Limb (tissue), 2 donors: ENCODE results near the gene ERP27.

Experiments
- DNase-seq, 2 donors: peaks; one replicate each; pipeline ENCODE4 v3.0.0-alpha.2; 2016; ENCODE audit errors: extremely low spot score in 2 of 2

Gene ERP27

DNA sequence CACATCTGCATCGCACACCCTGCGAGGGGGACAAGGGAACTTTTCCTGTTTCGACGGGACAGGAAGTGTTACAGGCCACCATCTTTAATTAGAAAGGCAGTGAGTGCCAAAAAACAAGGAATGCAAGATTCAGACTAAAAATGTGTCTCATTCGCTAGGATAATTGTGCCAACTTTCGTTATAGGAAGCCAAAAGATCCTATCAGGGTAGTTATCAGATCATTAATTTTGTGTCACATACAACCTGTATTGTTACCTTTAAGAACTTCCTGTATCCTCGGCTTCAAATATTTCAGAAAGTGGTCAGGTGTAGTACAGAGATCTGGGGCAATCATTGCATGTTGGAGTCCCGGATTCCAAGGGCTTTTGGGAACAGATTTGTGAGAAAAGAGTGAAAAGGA, 33.5 kb downstream of the ERP27 start:
- DNase-seq, result no peak

GRCh38 chr12:14903386-14904098, 34.8 kb downstream of the ERP27 start:
- no peak for DNase-seq

DNA sequence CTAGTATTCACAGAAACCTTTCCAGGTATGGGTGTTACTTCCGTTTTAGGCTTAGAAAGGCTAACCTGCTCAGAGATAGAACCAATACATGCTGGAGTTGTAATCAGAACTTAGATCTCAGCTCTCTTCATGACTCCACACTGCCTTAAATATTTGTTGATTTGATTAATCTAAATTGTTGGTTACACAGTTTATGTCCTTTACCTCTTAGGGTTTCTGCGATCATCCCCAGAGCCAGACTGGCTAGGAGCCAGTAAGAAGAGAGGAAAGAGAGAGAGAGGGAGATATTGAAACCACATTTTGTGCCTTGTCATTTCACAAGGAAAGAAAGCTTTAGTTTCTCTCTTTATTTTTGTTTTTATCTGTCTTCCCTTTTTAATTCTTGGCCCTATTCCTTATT, 35.9 kb downstream of the ERP27 start:
- no peak for DNase-seq

DNA sequence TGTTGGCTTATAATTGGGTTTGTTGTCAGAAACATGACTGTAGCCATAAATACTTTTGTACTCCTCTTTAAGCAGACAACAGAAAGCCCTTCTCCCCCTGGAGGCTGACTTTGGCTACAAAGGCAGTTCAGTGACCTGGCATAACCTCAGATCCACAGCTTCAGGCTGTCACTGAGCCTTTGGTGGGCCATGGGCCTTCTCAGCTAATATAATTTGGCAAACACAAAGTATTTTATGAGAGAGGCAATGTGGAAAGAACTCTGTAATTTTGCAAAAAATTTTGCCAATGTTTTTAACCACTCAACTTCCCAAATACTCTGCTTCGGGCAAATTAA, 37.1 kb downstream of the ERP27 start:
- no peak for DNase-seq

GRCh38 chr12:14900521-14901227, 37.7 kb downstream of the ERP27 start:
- DNase-seq, result no peak

GRCh38 chr12:14896521-14897169, 41.7 kb downstream of the ERP27 start:
- peak in 1 of 2 donors; percentile 63 for DNase-seq

DNA sequence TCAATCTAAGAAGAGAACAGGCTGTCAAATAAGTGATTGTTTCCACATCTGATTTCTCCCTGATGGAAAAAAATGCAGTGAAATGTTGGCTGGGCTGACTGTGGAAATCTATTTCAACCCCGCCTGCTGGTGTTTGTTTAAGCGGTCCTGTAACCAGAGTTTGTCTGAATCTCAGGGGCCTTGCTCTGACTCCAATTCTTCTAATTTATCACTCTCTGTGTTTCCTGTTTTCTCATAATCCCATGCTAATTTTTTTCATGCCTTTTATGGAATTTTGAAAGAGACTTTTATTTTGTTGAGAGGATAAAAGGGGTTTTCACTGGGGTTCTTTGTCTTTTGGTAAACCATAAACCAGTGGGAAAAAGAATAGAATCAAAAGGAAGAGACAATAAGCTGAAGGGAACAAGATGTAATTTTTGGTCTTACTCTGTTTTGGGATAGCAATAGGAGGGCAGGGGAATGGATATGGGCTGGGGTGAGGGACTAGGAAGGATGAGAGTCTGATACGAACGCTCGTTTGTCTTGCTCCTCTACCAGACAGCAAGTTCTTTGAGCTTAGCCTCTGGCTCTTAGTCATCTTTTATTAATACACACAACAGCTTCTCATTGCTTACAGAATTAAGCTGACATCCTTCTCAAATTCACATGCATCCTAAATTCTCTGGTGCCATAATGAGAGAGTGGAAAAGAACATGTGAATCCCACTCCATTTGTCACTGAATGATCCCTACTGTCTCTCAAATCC, 44.7 kb downstream of the ERP27 start:
- peak in 1 of 2 donors; percentile 67 for DNase-seq

DNA sequence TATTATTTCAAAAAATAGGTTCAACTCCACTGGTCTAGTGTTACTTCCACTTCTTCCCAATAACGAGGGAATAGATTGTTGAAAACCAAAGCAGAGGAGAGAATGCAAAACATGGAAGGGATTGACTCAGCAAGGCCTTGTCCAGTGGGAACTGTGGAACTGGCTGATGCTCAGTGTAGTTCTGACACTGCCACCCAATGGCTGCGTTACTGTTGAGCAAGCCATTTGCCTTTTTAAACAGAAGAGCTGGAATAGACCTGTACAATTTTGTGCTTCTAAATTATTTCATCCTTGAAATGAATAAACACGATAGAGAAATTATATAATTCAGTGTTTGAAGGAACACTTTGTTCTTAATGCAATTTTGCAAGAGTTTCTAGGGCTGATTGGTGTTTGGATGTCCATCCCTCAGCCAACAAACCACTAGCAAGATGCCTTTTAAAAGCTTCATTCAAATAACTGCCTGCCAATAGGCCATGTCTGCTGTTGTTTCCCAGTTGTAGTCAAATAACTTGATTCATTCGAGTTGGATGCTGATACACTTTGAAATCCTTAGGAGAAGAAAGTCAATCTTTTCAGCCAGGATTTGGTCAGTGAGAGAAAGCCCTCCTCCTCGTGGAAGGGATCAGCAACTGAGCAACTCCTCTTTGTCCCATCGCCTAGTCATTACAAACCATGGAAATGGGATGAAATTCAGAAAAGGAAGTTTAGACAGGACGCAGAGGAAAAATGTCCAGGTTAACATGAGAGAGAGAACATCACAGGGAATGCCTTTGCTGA, 45.4 kb downstream of the ERP27 start:
- peak in 1 of 2 donors; percentile 47 for DNase-seq

- no peak for DNase-seq
Measured at GRCh38 chr12:14890701-14891100, 47.6 kb downstream of the ERP27 start.

- no peak for DNase-seq
Measured at GRCh38 chr12:14886271-14886670, 52.1 kb downstream of the ERP27 start.

- peak; percentile 55 to 74 for DNase-seq
Measured at GRCh38 chr12:14885718-14886221, 52.6 kb downstream of the ERP27 start, which contains the start of gene MGP. Gene MGP (minus strand): TSS chr12:14885854. CDS start chr12:14885791, 63 bp downstream.

GRCh38 chr12:14884458-14884878, 53.9 kb downstream of the ERP27 start:
- peak; percentile 77 to 81 for DNase-seq

GRCh38 chr12:14883686-14884085, 54.7 kb downstream of the ERP27 start:
- DNase-seq, result peak in 1 of 2 donors; percentile 55

DNA sequence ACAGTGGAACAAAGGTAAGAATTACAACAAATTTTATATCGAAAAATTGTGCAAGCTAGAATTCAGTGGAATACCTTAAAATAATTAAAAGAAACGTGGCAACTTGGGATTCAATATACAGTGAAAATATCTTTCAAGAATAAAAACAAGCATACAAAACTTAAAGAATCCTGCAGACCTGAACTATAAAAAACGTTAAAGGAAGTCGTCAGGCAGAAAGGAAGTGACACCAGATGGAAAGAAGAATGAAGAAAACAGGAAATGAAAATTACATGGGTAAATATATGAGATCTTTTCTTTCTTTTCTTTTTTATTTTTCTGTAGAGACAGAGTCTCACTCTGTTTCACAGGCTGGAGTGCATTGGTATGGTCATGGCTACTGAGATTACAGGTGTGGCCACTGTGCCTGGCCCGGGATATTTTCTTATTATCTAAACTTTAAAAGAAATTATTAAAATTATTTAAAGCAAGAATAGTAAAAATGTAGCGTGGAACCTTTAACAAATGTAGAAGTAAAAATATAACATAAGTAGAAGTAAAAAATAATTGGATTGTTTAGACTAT, 57.4 kb downstream of the ERP27 start:
- no peak for DNase-seq

- no peak for DNase-seq
Measured at GRCh38 chr12:14879222-14879933, 59.0 kb downstream of the ERP27 start.

DNA sequence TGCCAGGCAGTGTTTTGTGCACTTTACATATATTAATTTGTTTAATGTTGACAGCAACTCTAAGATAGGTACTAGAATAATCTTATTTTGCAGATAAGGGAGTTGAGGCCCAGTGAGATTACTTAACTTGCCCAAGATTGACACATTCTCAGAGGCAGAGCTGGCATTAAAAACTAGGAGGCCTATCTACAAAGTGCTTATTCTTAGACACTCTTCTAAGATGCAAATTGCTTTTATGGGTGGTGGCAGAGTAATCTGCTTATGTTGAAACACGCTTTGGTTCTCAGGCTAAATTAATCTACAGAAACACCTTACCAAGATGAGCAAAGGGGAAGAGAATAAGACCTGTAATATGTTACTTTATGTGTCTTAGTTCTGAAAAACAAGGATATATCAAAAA, 59.8 kb downstream of the ERP27 start:
- DNase-seq, result no peak

DNA sequence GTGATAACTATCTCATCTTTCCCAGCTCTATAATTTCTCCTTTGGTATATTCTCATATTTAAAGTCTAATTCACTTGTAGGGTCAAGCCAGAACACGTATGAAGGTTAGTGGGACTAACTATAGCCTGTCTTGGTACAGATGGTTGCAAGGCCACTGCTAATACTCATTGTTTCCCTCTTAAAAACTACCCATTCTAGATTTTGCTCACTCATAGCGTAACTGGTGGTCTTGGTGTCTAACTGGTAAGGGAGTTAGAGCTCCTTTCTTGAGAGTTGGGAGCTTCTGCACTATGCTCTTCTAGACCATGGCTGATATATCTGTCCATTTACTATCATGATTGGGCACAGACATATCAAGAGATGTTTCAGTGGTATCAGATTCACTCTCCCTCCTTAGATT, 61.5 kb downstream of the ERP27 start:
- no peak for DNase-seq

DNA sequence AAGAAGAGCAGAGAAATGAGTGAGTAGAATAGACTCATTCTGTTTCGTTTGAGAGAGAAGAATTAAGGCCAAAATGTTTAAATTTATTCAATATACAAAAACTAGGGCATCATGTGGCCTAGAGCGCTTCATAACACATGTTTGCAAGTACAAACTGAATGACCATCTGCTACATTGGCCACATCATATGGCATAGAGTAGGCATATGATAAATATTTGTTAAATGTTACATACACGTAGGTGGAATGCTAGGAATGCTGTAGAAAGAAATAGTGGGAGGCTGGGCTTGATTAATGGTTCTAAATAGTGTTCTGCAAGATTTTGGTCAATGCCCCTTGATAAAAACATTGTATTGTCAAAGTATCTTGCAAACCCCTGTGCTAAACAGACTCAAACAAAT, 63.5 kb downstream of the ERP27 start:
- no peak for DNase-seq

DNA sequence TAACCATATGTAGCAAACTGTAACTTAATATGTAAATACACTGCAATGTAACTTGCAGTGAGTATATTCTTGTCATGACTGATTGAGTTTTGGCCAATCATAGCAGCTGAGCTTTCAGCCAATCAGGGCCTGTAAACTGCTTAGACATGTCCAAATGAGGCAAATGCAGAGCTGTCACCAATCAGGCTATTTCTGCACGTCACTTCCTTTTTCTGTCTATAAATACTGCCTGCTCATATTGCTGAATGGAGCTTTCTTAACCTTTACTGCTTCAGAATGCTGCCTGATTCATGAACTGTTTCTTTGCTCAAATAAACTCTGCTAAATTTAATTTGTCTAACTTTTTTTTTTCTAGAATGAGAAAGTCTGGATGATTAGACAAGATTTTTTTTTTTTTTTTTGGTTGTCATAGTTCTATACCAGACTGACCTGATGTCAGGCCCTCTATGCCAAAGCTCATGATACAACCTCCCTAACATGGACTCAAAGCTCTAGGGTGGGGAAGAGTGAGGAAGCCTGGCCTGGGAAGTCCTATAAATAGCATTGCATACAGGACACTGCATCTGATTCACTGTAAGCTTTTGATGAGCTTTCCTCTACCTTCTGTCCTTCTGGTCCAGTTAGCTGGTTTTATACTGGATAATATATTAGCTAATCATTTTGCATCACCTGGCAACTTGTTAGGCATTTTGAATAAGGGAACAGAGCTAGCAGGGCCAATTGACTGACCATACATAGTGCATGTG, 64.7 kb downstream of the ERP27 start:
- no peak for DNase-seq
